HEK293 (cell line): ENCODE data around the gene KCTD17.

ENCODE experiments used
- EGR2 ChIP-seq: fragments of 450-650 bp; formaldehyde crosslinking; IDR thresholded peaks from 2 replicates; pipeline ENCODE4 v1.5.1; 2016; ENCODE audit warnings: low read depth, missing biosample characterization, missing genetic modification characterization
- GLIS1 ChIP-seq: fragments of 450-650 bp; formaldehyde crosslinking; IDR thresholded peaks from 2 replicates; pipeline ENCODE4 v1.5.1; 2016; ENCODE audit warnings: missing biosample characterization, missing genetic modification characterization
- HOXC10 ChIP-seq: sonication (generic); formaldehyde crosslinking; IDR thresholded peaks from 2 replicates; pipeline ENCODE4 v1.8.1; 2023; ENCODE audit warnings: mild to moderate bottlenecking, missing genetic modification reagents
- PATZ1 ChIP-seq: fragments of 450-650 bp; formaldehyde crosslinking; IDR thresholded peaks from 2 replicates; pipeline ENCODE4 v1.5.1; 2016; ENCODE audit warnings: missing biosample characterization, missing genetic modification characterization
- SP3 ChIP-seq: fragments of 450-650 bp; formaldehyde crosslinking; IDR thresholded peaks from 2 replicates; pipeline ENCODE4 v1.5.1; 2016; ENCODE audit warnings: missing biosample characterization, missing genetic modification characterization
- WT1 ChIP-seq: fragments of 450-650 bp; formaldehyde crosslinking; IDR thresholded peaks from 2 replicates; pipeline ENCODE4 v1.5.1; 2016; ENCODE audit warnings: missing biosample characterization, missing genetic modification characterization
- ZBTB11 ChIP-seq: fragments of 450-650 bp; formaldehyde crosslinking; conservative IDR thresholded peaks from 2 replicates; pipeline ENCODE4 v1.5.1; 2016; ENCODE audit warnings: low read depth, missing biosample characterization, missing genetic modification characterization
- ZFP37 ChIP-seq: fragments of 450-650 bp; formaldehyde crosslinking; IDR thresholded peaks from 2 replicates; pipeline ENCODE4 v1.5.1; 2016; ENCODE audit warnings: missing biosample characterization, missing genetic modification characterization
- ZNF184 ChIP-seq: fragments of 450-650 bp; IDR thresholded peaks from 2 replicates; pipeline ENCODE4 v1.5.1; 2018; ENCODE audit warnings: missing biosample characterization, mild to moderate bottlenecking, missing genetic modification characterization
- ZNF19 ChIP-seq: fragments of 450-650 bp; formaldehyde crosslinking; IDR thresholded peaks from 2 replicates; pipeline ENCODE4; 2016; ENCODE audit warnings: missing biosample characterization, missing genetic modification characterization, low read depth
- ZNF280D ChIP-seq: fragments of 450-650 bp; formaldehyde crosslinking; IDR thresholded peaks from 2 replicates; pipeline ENCODE4 v1.5.1; 2016; ENCODE audit warnings: missing biosample characterization, missing genetic modification characterization
- ZNF354C ChIP-seq: fragments of 450-650 bp; formaldehyde crosslinking; IDR thresholded peaks from 2 replicates; pipeline ENCODE4 v1.5.1; 2016; ENCODE audit warnings: missing biosample characterization, missing genetic modification characterization, low read depth, borderline replicate concordance
- ZNF366 ChIP-seq: fragments of 450-650 bp; formaldehyde crosslinking; conservative IDR thresholded peaks from 2 replicates; pipeline ENCODE4 v1.5.1; 2016; ENCODE audit warnings: missing biosample characterization, missing genetic modification characterization
- ZNF37A ChIP-seq: fragments of 450-650 bp; IDR thresholded peaks from 2 replicates; pipeline ENCODE4 v1.5.1; 2018; ENCODE audit warnings: missing biosample characterization, missing genetic modification characterization
- ZNF398 ChIP-seq: fragments of 450-650 bp; formaldehyde crosslinking; IDR thresholded peaks from 2 replicates; pipeline ENCODE4 v1.5.1; 2017; ENCODE audit warnings: missing biosample characterization, missing genetic modification characterization
- ZNF426 ChIP-seq: fragments of 450-650 bp; formaldehyde crosslinking; IDR thresholded peaks from 2 replicates; pipeline ENCODE4 v1.5.1; 2017; ENCODE audit warnings: missing biosample characterization, missing genetic modification characterization, mild to moderate bottlenecking, inconsistent platforms, moderate library complexity
- ZNF433 ChIP-seq: fragments of 450-650 bp; formaldehyde crosslinking; IDR thresholded peaks from 2 replicates; pipeline ENCODE4 v1.5.1; 2016; ENCODE audit warnings: missing biosample characterization, missing genetic modification characterization, low read depth
- ZNF488 ChIP-seq: fragments of 450-650 bp; formaldehyde crosslinking; IDR thresholded peaks from 2 replicates; pipeline ENCODE4 v1.5.1; 2016; ENCODE audit warnings: missing biosample characterization, missing genetic modification characterization
- ZNF510 ChIP-seq: fragments of 450-650 bp; formaldehyde crosslinking; IDR thresholded peaks from 2 replicates; pipeline ENCODE4 v1.5.1; 2018; ENCODE audit warnings: mild to moderate bottlenecking, missing genetic modification characterization, missing biosample characterization; ENCODE audit not compliant: insufficient replicate concordance
- ZNF513 ChIP-seq: fragments of 450-650 bp; IDR thresholded peaks from 2 replicates; pipeline ENCODE4 v1.5.1; 2018; ENCODE audit warnings: missing biosample characterization, missing genetic modification characterization
- ZNF548 ChIP-seq: fragments of 450-650 bp; formaldehyde crosslinking; IDR thresholded peaks from 2 replicates; pipeline ENCODE4 v1.5.1; 2016; ENCODE audit warnings: missing biosample characterization, missing genetic modification characterization
- ZNF555 ChIP-seq: fragments of 450-650 bp; formaldehyde crosslinking; conservative IDR thresholded peaks from 2 replicates; pipeline ENCODE4 v1.5.1; 2017; ENCODE audit warnings: missing biosample characterization, mild to moderate bottlenecking, missing genetic modification characterization, inconsistent platforms
- ZNF621 ChIP-seq: fragments of 450-650 bp; formaldehyde crosslinking; IDR thresholded peaks from 2 replicates; pipeline ENCODE4 v1.5.1; 2017; ENCODE audit warnings: missing biosample characterization, missing genetic modification characterization
- ZNF707 ChIP-seq: fragments of 450-650 bp; formaldehyde crosslinking; IDR thresholded peaks from 2 replicates; pipeline ENCODE4 v1.5.1; 2016; ENCODE audit warnings: missing biosample characterization, missing genetic modification characterization

Gene KCTD17

GRCh38 chr22:37019309-37020191 is 32.0 kb upstream of the KCTD17 start, which contains the start of the genes MPST and TST (continued):
- TF ChIP-seq ZNF280D (tag by site-specific recombination) (no peak), ZNF184 (tag by site-specific recombination) (no peak), ZFP37 (no peak), ZNF548 (tag by site-specific recombination) (no peak), ZNF398 (peak; percentile 83), ZNF354C (tag by site-specific recombination) (no peak), ZNF488 (tag by site-specific recombination) (no peak), ZNF707 (tag by site-specific recombination) (no peak), SP3 (peak; percentile 53; the same call in 1 of the 2 replicates), WT1 (0 out of 2 replicates have a peak, but pooled peaks have one; percentile 16), ZNF510 (tag by site-specific recombination) (no peak), ZNF426 (tag by site-specific recombination) (no peak), EGR2 (peak; percentile 52; the same call in 1 of the 2 replicates), ZNF19 (no peak), ZNF513 (tag by site-specific recombination) (no peak), ZNF433 (tag by site-specific recombination) (no peak), ZNF555 (no peak), ZNF621 (tag by site-specific recombination) (no peak), GLIS1 (tag by site-specific recombination) (peak; percentile 84), PATZ1 (tag by site-specific recombination) (peak; percentile 98), ZNF366 (no peak), HOXC10 (CRISPR knock-in tag) (peak; percentile 81; the same call in 1 of the 2 replicates), ZNF37A (no peak), ZBTB11 (peak; percentile 50; the same call in 1 of the 2 replicates)
